Hematopoietic multipotent progenitor cell treated with erythropoietin and hydrocortisone succinate and interleukin-3 and kit ligand, for 8 days (in vitro differentiated cells): Measurements from ENCODE around the gene PCSK7.
"Not testable (repeated sequence)": the region's sequence is repeated elsewhere in the genome, so short reads cannot be mapped to it uniquely, and the experiment has no call there.

Experiments
- DNase-seq: peaks from one replicate; pipeline ENCODE4 v3.0.0-alpha.2; 2015

The PCSK7 gene, protein sequence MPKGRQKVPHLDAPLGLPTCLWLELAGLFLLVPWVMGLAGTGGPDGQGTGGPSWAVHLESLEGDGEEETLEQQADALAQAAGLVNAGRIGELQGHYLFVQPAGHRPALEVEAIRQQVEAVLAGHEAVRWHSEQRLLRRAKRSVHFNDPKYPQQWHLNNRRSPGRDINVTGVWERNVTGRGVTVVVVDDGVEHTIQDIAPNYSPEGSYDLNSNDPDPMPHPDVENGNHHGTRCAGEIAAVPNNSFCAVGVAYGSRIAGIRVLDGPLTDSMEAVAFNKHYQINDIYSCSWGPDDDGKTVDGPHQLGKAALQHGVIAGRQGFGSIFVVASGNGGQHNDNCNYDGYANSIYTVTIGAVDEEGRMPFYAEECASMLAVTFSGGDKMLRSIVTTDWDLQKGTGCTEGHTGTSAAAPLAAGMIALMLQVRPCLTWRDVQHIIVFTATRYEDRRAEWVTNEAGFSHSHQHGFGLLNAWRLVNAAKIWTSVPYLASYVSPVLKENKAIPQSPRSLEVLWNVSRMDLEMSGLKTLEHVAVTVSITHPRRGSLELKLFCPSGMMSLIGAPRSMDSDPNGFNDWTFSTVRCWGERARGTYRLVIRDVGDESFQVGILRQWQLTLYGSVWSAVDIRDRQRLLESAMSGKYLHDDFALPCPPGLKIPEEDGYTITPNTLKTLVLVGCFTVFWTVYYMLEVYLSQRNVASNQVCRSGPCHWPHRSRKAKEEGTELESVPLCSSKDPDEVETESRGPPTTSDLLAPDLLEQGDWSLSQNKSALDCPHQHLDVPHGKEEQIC

DNA sequence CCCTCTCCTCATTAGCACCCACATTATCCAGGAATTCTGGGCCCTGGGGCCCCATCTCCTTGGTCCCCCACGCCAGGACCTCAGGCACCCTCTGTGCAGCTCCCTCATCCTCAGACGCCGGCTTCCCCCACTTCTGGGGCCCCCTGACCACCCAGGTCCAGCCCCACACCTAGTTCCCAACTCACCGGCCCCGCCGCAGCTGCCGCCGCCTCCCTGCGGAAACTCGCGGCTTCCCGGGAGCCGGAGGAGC lies at the start of gene PCSK7:
Gene PCSK7, minus strand, starts transcription at position 232 of the 250 bp plus-strand sequence. CDS start 2,229 bp downstream, outside the sequence.
- no peak for DNase-seq

DNA sequence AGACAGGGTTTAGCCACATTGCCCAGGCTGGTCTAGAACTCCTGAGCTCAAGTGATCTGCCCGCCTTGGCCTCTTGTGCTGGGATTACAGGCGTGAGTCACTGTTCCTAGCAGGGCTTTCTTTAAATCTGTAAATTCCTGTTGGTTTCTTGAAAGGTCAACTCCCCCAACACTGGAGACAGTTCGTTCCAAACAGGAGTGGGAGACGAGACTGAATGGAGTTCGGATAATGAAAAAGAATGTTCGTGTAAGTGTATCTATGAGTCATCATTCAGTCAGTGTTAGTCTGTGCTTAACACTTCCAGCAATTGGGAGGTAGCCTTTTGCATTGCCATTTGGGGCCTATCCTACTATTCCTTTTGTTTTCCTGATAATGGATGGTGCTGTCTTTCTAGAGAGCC lies 49.3 kb upstream of the PCSK7 start:
- DNase-seq: no peak

DNA sequence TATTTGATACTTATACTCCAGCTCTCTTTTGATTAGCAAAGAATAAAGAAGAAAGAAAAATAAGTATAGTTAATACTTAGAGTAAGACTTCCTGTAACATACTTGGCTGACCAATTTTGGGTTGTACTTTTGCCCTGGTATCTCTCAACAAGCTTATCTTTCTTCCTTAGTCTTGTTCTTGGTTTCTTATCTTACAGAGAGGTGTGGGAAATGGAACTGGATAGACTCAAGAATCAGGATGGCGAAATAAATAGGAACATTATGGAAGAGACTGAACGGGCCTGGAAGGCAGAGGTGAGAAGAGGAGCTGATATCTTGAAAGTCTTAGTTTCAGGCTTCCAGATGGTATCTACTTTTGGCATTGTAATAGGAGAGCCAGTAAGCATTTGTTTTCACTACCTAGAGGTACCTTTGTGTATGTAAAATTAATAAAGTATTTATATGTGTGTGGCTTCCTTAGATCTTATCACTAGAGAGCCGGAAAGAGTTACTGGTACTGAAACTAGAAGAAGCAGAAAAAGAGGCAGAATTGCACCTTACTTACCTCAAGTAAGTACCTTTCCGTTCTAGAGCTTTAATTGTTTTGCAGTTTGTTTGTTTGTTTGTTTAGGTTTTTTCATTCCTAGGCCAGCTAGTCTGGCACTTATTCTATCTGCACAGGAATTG lies 48.0 kb upstream of the PCSK7 start:
- no peak for DNase-seq

DNA sequence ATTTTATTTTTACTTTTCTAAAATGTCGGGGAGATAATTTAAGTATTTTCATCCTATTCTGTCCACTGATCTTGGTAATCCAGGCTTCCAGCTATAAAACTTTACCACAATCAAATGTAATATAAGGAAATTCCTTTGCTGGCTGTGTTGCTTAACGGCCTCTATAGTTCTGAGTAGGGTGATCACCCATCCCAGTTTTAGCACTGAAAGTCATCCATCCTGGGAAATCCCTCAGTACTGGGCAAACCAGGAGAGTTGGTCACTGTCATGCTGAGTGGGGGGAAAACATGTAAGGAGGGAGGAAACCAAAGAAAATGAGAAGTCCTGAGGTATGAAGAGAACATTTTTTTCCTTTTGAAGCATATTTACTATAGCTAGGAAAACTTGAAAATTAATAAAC lies 46.5 kb upstream of the PCSK7 start:
- no peak for DNase-seq

DNA sequence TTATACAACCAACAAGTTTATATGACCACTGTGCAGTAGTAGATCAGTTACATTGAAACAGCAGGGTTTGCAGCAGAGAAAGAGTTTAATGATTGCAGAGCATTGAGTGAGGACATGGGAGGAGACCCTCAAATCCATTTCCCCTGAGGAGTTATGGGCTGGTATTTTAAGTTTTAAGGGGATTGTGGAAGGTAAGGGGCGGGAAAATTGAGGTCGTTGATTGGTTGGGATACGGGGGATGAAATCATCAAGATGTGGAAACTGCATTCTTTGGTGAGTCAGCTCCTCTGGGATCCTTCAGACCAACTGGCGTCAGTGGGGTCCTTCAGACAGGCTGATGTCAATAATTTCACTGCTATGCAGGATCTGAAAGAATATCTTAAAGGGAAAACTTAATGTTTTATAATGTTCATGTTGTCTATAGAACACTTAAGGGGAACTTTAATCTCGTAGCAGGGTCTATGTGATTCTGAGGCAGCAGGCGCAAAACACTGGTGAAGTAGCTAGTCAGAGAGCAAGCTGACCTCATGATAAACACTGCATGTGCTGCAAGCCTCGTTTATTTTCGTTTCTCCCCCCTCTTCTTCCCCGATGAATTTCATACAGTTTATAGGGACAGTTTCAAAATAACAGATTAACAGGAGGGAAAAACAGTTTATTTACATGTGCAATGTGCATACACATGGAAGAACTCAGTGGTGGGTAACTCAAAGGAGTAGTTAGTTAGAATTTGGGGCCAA lies 41.8 kb upstream of the PCSK7 start:
- DNase-seq: no peak

DNA sequence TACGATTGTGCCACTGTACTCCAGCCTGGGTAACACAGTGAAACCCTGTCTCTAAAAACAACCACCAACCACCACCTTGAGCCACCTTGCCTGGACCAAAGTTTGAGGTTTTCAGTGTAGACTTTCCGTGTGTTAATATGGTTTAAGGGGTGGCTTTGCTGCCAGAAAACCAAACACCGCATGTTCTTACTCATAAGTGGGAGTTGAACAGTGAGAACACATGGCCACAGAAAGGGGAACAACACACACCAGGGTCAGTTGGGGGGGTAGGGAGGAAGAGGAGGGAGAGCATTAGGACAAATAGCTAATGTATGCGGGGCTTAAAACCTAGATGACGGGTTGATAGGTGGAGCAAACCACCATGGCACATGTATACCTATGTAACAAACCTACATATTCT lies 40.3 kb upstream of the PCSK7 start:
- not testable (repeated sequence) for DNase-seq

DNA sequence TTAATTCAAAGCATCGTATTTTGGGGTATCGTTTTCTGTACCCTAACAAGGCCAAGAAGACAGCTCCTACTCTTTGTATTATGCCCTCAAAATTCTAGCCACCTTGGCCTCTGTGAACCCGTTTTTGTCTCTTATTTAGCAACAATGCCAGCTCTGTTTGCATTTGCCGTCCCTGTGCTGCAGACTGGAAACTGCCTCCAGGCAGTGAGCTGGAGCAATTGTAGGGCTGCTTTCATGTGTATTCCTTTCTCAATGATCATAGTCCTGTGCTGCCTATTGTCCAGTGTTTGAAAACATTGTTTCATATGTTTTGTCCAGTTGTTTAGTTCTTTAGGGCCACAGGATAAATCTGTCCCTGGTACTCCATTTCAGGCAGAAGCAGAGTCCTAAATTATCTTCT lies 39.3 kb upstream of the PCSK7 start:
- no peak for DNase-seq

DNA sequence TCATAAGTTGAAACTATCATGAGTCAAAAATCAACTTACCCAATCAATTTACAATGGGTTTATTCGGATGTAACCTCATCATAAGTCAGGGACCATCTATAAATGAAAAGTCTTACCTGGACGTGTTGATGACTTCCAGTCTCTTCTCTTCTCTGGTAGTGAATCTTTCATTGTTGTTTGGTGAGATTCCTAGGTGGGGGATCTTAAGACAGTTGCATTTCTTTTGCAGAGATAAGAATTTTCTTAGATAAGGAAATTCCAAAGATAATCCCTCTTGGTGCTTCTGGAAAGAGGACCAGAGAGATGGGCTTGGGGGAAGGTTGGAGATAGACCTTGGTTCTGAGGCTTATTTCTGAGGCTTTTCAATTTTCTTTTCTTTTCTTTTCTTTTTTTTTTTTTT lies 38.0 kb upstream of the PCSK7 start:
- no peak for DNase-seq

DNA sequence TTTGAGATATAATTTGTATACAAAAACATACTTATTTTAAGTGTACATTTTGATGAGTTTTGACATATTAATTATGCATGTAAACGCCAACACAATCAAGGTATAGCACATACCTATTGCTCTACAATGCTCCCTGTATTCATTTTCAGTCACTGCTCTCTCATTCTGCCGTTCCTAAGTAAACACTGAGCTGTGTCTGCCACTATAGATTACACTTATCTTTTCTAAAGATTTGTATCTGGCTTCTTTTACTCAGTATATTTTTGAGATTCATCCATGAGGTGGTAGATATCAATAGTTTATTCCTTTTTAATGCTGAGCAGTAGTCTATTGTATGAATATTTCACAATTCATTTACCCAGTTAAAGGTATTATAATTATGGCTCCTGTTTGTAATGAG lies 33.9 kb upstream of the PCSK7 start:
- no peak for DNase-seq

DNA sequence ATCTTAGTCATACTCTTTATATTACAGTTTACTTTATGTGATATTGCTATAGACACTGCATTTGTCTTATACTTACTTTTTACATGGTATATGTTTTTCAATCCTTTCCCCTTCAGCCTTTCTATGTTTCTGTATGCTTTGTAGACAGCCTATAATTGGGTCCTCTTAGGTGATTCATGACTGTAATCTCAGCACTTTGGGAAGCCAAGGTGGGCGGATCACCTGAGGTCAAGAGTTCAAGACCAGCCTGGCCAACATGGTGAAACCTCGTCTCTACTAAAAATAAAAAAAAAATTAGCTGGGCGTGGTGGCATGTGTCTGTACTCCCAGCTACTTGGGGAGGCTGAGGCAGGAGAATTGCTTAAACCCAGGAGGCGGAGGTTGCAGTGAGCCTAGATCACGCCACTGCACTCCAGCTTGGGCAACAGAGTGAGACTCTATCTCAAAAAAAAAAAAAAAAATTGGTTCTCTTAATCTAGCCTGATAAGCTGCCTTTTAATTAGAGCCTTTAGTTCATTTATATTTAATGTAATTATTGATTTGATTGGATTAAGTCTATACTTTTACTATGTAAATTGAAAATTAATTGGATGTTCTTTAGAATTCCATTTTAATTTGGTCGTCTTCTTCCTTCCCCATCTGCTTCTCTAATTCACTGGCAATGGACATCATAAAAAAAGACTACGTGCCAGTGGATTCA lies 32.9 kb upstream of the PCSK7 start:
- not testable (repeated sequence) for DNase-seq

DNA sequence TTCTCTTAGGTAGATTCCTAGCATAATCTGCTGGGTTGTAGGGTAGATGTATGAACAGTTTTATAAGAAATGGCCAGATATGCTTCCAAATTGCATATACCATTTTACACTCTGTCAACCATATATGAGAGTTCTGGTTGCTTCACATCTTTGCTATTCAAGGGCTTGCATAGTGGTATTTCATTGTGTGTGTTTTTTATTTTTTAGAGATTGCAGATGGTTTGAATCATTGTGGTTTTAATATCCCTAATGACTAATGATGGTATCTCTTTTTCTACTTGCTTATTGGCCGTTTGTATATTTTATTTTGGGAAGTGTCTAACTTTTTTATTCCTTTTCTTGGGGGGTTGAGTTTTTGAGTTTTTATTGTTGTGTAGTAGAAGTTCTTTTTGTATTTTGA lies 27.5 kb upstream of the PCSK7 start:
- DNase-seq: no peak

DNA sequence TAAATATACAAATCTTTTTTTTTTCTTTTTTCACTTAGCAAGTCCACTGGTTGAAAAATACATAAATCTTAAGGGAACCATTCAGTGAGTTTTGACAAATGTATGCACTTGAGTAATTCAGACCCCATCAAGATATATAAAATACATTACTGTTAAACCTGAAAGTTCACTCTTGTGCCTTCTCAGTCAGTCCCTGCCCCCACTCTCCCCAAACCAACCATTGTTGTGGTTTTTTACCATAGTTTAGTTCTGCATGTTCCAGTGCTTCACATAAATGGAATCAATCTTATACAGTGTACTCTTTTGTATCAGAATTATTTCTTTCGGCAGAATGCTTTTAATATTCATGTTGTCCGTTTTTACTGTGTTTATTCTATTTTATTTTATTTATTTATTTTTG lies 26.7 kb upstream of the PCSK7 start:
- no peak for DNase-seq

DNA sequence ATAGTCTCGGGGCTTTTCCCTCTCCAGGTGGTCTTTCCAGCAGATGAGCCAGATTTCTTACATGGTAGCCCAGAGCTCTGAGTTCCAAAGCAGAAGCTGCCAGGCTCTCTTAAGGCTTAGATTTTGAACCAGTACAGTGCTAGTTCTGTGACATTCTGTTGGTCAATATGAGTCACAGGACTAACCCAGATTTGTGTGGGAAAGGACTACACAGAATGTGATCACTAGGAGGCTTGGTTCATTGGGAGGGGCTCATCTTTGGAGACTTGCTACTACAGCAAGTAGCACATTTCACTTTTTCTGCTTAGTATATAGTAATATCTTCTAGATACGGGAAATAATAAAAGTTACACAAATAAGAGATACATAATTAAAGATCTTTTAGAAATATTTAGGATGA lies 24.7 kb upstream of the PCSK7 start:
- no peak for DNase-seq

DNA sequence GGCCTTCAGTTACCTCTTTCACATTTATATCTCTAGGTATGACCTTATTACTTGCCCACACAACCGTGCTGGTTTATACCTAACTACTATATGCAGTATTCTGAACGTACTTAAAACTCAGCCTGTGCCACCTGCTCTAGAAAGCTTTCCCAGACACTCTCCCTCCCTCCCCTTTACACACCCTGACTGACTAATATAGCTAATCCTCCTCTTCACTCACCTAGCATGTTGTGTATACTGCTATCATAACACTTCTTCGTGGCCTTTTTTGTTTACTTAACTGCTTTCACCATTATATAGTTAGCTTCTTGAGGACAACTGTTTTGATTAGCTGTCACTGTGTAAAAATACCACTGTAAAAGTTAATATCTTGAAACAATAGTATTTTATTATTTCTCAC lies 24.1 kb upstream of the PCSK7 start:
- DNase-seq: no peak

DNA sequence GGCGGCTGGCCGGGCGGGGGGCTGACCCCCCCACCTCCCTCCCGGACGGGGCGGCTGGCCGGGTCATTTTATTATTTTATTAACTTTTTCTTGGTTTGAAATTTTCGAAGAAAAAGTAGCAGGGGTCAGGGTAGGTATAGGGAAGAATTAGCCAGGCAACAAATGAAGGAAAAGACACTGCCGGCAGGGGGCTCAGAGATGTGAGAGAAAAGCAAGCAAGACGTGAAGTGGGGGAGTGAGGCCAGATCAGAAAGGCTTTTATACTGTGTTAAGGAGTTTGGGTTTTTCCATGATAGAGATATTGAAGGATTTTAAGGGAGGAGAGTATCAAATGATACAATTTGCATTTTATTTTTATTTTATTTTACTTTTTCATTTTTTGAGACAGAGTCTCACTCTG lies 19.6 kb upstream of the PCSK7 start:
- DNase-seq: no peak

DNA sequence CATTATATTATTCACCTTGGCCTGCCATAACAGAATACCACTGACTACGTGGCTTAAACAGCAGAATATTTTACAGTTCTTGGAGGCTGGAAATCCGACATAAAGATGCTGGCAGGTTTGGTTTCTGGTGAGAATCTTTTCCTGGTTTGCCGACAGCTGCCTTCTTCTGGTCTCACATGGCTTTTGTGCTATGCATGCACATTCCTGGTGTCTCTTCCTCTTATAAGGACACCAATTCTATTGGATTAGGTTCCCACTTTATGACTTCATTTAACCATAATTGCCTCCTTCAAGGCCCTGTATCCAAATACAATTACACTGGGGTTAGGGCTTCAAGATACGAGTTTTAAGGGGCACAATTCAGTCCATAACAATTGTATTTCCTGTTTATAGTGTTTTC lies 17.7 kb upstream of the PCSK7 start:
- no peak for DNase-seq

DNA sequence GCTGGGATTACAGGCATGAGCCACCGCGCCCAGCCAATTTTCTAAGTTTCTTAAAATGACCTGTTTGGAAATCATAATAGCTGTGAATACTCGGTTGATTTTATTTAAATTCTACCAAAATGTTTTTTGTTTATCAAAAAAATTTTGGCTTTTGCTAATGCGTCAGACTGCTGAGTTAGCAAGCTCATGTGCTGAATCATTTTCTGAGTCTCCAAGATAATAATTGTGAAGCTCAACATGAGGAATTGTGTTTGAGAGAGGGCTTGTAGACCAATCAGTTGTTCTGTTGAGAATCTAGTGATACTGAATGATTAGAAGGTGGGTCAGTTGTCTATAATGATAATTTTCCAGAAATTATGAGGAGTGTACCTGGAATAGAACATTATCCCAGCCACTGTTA lies 16.5 kb upstream of the PCSK7 start:
- DNase-seq: no peak

DNA sequence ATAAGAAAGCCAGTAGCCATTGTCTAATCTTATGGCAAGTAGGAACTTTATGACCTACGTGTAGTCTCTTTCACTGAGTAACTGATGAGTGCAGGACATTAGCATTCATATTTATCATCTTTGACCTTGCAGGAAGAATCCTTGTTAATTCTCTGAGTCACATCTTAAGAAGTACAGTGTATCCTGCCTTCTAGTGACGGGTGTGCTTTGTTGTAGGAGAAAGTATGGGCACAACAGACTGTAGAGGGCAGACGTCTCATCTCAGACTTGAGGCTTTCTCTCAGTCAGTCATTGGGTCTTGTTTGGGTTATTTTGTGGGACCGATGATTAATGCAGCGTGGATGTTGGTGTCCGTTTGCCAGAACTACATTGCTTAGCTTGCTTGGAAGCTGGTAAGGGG lies 7.4 kb upstream of the PCSK7 start:
- DNase-seq: no peak

DNA sequence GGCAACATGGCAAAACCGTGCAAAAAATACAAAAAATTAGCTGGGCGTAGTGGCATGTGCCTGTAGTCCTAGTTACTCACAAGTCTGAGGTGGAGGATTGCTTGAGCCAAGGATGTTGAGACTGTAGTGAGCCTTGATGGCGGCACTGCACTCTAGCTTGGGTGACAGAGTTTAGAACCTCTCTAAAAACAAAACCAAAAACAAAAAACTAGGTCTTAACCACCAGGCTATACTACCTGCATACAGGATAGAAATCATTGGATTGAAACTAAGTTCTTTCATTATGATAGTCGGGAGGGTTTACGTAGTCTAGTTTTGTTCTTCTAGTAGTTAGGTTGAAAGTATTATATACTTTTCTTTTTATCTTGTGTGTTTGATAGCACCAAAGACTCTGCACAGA lies 6.3 kb upstream of the PCSK7 start:
- DNase-seq: no peak

DNA sequence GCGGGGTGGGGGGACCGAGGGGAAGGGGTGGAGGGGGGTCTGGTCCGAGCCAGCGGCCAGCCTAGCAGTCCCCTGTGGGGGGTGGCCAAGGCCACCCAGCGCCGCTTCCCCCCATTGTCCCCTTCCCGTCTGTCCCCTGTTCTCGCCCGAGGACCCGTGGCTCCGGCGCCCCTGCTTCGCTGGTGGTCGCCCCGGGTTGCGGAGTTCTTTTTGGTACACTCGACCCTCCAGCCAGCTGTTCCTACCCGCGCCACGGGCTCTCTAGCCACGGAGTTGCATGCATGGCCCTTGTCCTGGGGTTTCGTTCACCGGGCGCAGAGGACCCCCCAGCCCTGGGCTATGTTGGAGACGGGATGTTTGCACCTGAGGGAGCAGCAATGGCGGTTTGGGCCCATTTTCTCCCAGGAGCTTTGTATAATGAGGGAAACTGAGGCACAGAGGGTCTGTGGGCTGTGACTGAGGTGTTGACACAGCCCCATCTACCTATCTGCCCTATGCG lies 1.1 kb upstream of the PCSK7 start:
- DNase-seq: no peak

DNA sequence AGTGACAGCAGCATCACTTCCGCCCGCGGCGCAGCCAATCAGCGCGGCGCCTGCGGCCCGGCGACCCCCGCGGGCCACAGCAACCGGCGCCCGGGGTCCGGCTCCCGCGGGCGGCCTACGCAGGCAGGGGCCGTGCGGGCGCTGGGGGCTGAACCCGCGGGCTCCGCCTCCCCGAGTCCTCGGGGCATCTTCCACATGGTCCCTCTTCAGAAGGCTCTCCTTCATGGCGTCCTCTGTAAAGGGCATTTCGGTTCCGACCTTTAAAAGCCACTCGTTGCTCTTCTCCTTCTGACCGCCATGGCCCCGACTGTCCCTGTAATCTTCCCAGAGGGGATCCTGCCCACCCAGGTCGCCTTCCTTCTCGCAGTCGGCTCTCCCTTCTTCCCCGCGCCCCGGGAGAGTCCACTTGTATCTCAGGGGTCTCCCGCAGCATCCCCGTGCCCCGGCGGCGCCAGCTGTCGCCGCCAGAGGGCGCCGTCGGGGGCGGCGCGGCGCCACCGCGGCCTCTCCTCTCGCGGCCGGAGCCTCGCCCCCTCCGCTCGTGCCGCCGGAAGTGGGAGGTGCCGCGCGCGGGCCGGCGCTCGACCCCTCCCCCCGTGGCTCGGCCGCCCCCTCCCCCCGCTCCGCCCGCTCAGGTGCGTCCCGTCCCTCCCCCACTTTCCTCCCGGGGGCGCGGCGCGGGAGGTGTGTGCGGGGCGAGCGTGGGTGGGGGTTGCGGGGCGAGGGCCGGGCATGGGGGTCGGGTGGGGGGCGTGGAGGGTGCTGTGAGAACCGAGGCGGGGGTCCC lies 412 bp upstream of the PCSK7 start, which contains the start of gene RNF214:
Gene RNF214, plus strand, starts transcription at position 580 of the 787 bp plus-strand sequence. CDS start 1,602 bp downstream, outside the sequence.
- peak; percentile 81 for DNase-seq
